Vagina (tissue), 2 donors: ENCODE data around the gene PTPRK.

Source experiments
- POLR2A ChIP-seq, 2 donors: fragments of 450-650 bp; IDR thresholded peaks; one replicate each; pipeline ENCODE4 v1.6.1; 2017; ENCODE audit warnings: antibody characterized with exemption in 2 of 2, mild to moderate bottlenecking in 2 of 2, moderate library complexity in 2 of 2
- POLR2AphosphoS5 ChIP-seq, 2 donors: sonication (generic); formaldehyde crosslinking; IDR thresholded peaks; one replicate each; pipeline ENCODE4 v1.9.0; 2017; ENCODE audit warnings: antibody characterized with exemption in 2 of 2, mild to moderate bottlenecking in 2 of 2, low read depth in 1 of 2; ENCODE audit not compliant: insufficient read depth in 1 of 2
- TF ChIP-seq, protein P1 (sequence below), 3 experiments: fragments of 450-650 bp in 2 of 3; fragments of 200-600 bp in 1 of 3; sonication (generic) in 1 of 3; IDR thresholded peaks; one replicate each; pipeline ENCODE4 v1.5.1; 2017 to 2019; ENCODE audit warnings: antibody characterized with exemption in 3 of 3, mild to moderate bottlenecking in 2 of 3, moderate library complexity in 2 of 3

DNA sequence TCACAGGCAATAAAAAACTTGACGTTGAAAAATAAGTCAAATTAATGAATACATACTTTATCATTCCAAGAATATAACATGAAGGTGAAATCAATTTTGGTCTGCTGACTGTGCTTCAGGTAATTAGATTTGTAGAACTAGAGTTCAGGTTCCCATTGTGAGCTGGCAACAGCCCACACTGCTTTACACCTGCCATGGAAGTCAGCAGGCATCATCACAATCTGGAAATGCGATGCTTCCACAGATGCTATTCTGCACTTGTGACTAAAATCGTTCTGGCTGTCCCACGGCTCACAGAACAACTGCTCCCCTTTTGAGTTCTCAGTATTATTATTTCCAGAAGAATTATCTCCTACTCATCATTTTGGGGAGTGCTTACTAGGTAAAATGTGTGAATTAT is 556.9 kb downstream of the PTPRK start:
- TF ChIP-seq POLR2A (IDR thresholded peaks at IDR 0.05) (no peak), POLR2AphosphoS5 (IDR thresholded peaks at IDR 0.05; ENCODE audit: insufficient read depth in 1 of 2, low read depth in 1 of 2) (no peak)
- TF ChIP-seq, protein P1, sequence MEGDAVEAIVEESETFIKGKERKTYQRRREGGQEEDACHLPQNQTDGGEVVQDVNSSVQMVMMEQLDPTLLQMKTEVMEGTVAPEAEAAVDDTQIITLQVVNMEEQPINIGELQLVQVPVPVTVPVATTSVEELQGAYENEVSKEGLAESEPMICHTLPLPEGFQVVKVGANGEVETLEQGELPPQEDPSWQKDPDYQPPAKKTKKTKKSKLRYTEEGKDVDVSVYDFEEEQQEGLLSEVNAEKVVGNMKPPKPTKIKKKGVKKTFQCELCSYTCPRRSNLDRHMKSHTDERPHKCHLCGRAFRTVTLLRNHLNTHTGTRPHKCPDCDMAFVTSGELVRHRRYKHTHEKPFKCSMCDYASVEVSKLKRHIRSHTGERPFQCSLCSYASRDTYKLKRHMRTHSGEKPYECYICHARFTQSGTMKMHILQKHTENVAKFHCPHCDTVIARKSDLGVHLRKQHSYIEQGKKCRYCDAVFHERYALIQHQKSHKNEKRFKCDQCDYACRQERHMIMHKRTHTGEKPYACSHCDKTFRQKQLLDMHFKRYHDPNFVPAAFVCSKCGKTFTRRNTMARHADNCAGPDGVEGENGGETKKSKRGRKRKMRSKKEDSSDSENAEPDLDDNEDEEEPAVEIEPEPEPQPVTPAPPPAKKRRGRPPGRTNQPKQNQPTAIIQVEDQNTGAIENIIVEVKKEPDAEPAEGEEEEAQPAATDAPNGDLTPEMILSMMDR (IDR thresholded peaks at IDR 0.05) = no peak
